BLaER1 treated with 17β-estradiol and CSF1 and Interleukin-3, amounts not matched to agents 10 nM and 100 nM (cell line): Measurements from ENCODE around the gene TMEM184A.
"Not testable (repeated sequence)": the region's sequence is repeated elsewhere in the genome, so short reads cannot be mapped to it uniquely, and the experiment has no call there.

ENCODE experiments used
- H3K27ac ChIP-seq, 11 experiments: shearing (Covaris generic); formaldehyde crosslinking; 2 replicates each; pipeline ENCODE4 v1.8.1; 2022
- H3K27me3 ChIP-seq, 11 experiments: shearing (Covaris generic); formaldehyde crosslinking; 2 replicates each; pipeline ENCODE4 v1.8.1; 2022
- H3K36me3 ChIP-seq, 11 experiments: shearing (Covaris generic); formaldehyde crosslinking; 2 replicates each; pipeline ENCODE4 v1.8.1; 2022
- H3K4me1 ChIP-seq, 10 experiments: shearing (Covaris generic); formaldehyde crosslinking; 2 replicates each; pipeline ENCODE4 v1.8.1; 2022
- H3K4me2 ChIP-seq, 11 experiments: shearing (Covaris generic); formaldehyde crosslinking; 2 replicates each; pipeline ENCODE4 v1.8.1; 2022
- H3K4me3 ChIP-seq, 10 experiments: shearing (Covaris generic); formaldehyde crosslinking; 2 replicates each; pipeline ENCODE4 v1.8.1; 2022
- H3K9ac ChIP-seq, 11 experiments: shearing (Covaris generic); formaldehyde crosslinking; 2 replicates each; pipeline ENCODE4 v1.8.1; 2022
- H3K9me3 ChIP-seq, 11 experiments: shearing (Covaris generic); formaldehyde crosslinking; replicated peaks in 1 of 11; 2 replicates each; pipeline ENCODE4 v1.8.1; 2022
- H4K20me1 ChIP-seq, 11 experiments: shearing (Covaris generic); formaldehyde crosslinking; 2 replicates each; pipeline ENCODE4 v1.8.1; 2022
- Cebpa-rat ChIP-seq, 11 experiments: shearing (Covaris generic); IDR thresholded peaks; 2 replicates each; pipeline ENCODE4 v1.8.1; 2022

The TMEM184A gene

DNA sequence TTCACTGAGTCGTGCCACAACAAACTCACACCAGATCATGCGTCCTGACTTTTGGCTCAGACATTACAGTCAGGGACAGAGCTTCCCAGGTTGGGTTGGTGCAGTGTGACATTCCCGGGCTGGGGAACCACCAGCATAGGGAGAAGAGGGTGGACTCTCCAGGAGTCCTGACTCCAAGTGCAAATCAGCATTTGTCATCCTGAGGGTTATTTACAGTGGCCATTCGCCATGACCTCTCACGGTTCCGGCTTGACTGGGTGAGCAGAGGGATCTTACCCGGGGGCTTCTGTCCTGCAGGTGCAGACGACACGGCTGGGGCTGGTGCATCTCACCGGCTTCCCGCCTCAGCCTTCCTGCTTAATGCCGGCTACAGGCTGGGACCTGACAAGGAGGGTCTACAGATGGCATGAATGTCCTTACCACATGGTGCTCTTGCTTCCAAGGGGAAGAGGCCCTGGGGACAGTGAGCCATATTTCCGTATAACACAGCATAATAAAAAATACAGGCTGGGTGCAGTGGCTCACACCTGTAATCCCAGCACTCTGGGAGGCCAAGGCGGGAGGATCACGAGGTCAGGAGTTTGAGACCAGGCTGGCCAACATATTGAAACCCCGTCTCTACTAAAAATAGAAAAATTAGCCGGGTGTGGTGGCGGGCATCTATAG is 39.3 kb downstream of the TMEM184A start:
- peak overlapping the region in 9 of 11 experiments; percentile 87 to 99 (median 95); a peak in 18 of 22 replicates for H3K4me2 ChIP-seq
- TF ChIP-seq Cebpa-rat (IDR thresholded peaks at IDR 0.05) = no peak
- peaks cover 16 to 31% (median 19%) of the 10 kb centered on the region in 11 experiments for H3K9me3 ChIP-seq
- no peaks in the 10 kb centered on the region for H4K20me1 ChIP-seq
- peaks cover 42 to 62% (median 54%) of the 10 kb centered on the region in 10 experiments for H3K4me1 ChIP-seq
- H3K27ac ChIP-seq = peak overlapping the region in 5 of 11 experiments; percentile 13 to 100 (median 100); a peak in 6 of 22 replicates
- H3K27me3 ChIP-seq = no peaks in the 10 kb centered on the region
- H3K9ac ChIP-seq = peak overlapping the region in 3 of 11 experiments; percentile 13 to 96 (median 21); a peak in 2 of 22 replicates
- peaks cover 0 to 16% (median 0%) of the 10 kb centered on the region in 11 experiments; a peak in 4 of 22 replicates for H3K36me3 ChIP-seq
- H3K4me3 ChIP-seq = no peak overlapping the region

DNA sequence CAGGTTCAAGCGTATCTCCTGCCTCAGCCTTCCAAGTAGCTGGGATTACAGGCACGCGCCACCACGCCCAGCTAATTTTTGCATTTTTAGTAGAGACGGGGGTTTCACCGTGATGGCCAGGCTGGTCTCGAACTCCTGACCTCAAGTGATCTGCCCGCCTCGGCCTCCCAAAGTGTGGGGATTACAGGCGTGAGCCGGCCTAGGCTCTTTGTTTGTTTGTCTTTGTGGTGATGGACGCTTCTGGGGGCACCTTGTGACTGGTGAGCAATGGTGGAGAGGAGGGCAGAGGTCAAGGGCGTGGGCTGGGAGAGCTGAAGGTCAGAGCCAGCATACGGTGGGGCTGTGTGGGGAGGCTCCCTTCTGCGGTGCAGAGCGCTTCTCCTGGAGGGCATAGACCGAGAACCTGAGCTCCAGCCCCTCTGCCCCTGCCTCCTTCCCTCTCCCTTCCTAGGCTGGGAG is 40.5 kb downstream of the TMEM184A start:
- Histone ChIP-seq H3K4me1 (peaks cover 53 to 69% (median 65%) of the 10 kb centered on the region in 10 experiments), H3K36me3 (peaks cover 0 to 16% (median 0%) of the 10 kb centered on the region in 11 experiments; a peak in 4 of 22 replicates), H3K9me3 (peaks cover 16 to 30% (median 19%) of the 10 kb centered on the region in 11 experiments), H3K4me2 (peak overlapping the region; percentile 87 to 99 (median 95); a peak in 21 of 22 replicates), H3K9ac (peak overlapping the region in 8 of 11 experiments; percentile 2 to 97 (median 63); a peak in 11 of 22 replicates), H3K27ac (peak overlapping the region in 8 of 11 experiments; percentile 22 to 100 (median 99); a peak in 16 of 22 replicates)
- not testable (repeated sequence) for H4K20me1 ChIP-seq, H3K27me3 ChIP-seq, H3K4me3 ChIP-seq

DNA sequence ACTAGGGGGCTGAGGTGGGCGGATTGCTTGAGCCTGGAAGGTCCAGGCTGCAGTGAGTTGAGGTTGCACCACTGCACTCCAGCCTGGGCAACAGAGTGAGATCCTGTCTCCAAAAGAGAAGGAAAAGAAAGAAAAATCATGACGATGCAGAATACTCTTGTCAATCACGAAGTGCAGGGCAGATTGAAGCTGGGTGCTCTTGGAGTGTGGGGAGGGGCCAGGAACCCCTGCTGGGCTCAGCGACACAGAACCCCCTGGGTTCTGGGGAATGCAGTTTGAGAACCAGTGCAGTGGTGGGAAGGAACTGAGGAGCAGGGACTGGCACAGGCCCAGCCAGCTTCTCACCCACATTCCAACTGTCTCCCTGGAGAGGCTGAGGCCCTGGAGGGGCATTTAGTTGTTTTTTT is 41.0 kb downstream of the TMEM184A start:
- TF ChIP-seq Cebpa-rat (IDR thresholded peaks at IDR 0.05) = no peak
- peak overlapping the region in 8 of 11 experiments; percentile 22 to 100 (median 99); a peak in 14 of 22 replicates for H3K27ac ChIP-seq
- H3K4me3 ChIP-seq = no peak overlapping the region
- peak overlapping the region in 6 of 11 experiments; percentile 2 to 97 (median 96); a peak in 9 of 22 replicates for H3K9ac ChIP-seq
- H3K27me3 ChIP-seq = no peaks in the 10 kb centered on the region
- peaks cover 57 to 74% (median 71%) of the 10 kb centered on the region in 10 experiments for H3K4me1 ChIP-seq
- peaks cover 16 to 26% (median 19%) of the 10 kb centered on the region in 11 experiments for H3K9me3 ChIP-seq
- no peaks in the 10 kb centered on the region for H4K20me1 ChIP-seq
- H3K4me2 ChIP-seq = peak overlapping the region; percentile 87 to 99 (median 95)
- peaks cover 0 to 15% (median 0%) of the 10 kb centered on the region in 11 experiments; a peak in 4 of 22 replicates for H3K36me3 ChIP-seq

DNA sequence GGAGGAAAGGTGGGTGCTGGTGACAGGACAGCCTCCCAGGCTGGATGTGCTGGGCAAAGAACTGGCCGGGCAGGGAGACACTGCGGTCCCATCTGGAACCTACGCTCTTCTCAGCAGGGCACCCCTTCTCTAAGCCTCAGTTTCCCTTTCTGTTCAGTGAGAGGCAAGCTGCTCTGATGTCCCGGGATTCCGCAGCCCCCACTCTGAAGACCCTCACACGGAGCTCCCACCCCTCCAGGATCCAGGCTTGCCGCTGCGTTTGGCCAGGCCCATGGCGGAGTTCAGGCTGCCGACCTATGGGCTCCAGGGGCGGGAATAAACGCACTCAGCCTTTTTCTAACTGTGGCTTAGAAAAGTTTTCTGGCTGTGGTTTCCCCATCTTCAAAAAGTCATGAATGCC is 41.6 kb downstream of the TMEM184A start:
- TF ChIP-seq Cebpa-rat (IDR thresholded peaks at IDR 0.05) = no peak
- Histone ChIP-seq H3K4me1 (peaks cover 57 to 80% (median 77%) of the 10 kb centered on the region in 10 experiments), H3K27ac (peak overlapping the region; percentile 84 to 100 (median 99); a peak in 20 of 22 replicates)

DNA sequence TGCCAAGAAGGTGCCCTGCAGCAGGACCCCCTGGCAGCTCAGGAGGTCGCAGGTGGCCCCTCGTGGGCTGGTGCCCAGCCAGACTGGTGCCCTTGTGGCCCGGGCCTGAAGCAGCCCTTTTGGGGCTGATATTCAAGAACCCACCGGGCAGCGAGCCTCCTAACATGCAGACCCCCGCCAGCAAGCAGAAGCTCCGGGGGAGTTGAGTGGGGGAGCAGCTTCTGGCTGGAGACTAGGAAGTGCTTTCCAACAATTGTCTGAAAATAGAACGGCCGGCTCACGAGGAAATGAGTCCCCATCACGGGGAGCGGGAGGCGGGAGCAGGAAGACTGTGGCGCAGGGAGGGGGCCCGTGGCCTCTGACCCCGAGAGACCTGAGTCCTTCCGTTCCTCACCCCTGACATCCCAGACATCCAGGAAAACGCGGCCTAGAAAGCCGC is 42.3 kb downstream of the TMEM184A start:
- H3K27me3 ChIP-seq = no peaks in the 10 kb centered on the region
- H3K4me1 ChIP-seq = peaks cover 57 to 87% (median 84%) of the 10 kb centered on the region in 10 experiments
- H3K9me3 ChIP-seq = peaks cover 4 to 13% (median 6%) of the 10 kb centered on the region in 11 experiments; a peak in 21 of 22 replicates
- peak overlapping the region in 9 of 10 experiments; percentile 17 to 60 (median 39); a peak in 15 of 20 replicates for H3K4me3 ChIP-seq
- no peak for TF ChIP-seq Cebpa-rat (IDR thresholded peaks at IDR 0.05)
- H3K4me2 ChIP-seq = peak overlapping the region; percentile 87 to 99 (median 95)
- H3K9ac ChIP-seq = peak overlapping the region; percentile 76 to 97 (median 89)
- H3K27ac ChIP-seq = peak overlapping the region; percentile 84 to 100 (median 99)
- H3K36me3 ChIP-seq = peaks cover 0 to 4% (median 0%) of the 10 kb centered on the region in 11 experiments; a peak in 4 of 22 replicates
- H4K20me1 ChIP-seq = no peaks in the 10 kb centered on the region

More for the DNA sequence above, 41.6 kb downstream of the TMEM184A start:
- Histone ChIP-seq H3K9me3 (peaks cover 11 to 20% (median 14%) of the 10 kb centered on the region in 11 experiments), H3K4me2 (peak overlapping the region; percentile 87 to 99 (median 95)), H3K36me3 (peaks cover 0 to 10% (median 0%) of the 10 kb centered on the region in 11 experiments; a peak in 4 of 22 replicates), H3K9ac (peak overlapping the region in 10 of 11 experiments; percentile 76 to 97 (median 90); a peak in 18 of 22 replicates), H3K4me3 (peak overlapping the region in 2 of 10 experiments; percentile 39 to 53; a peak in 2 of 20 replicates), H3K27me3 (no peaks in the 10 kb centered on the region), H4K20me1 (no peaks in the 10 kb centered on the region)

DNA sequence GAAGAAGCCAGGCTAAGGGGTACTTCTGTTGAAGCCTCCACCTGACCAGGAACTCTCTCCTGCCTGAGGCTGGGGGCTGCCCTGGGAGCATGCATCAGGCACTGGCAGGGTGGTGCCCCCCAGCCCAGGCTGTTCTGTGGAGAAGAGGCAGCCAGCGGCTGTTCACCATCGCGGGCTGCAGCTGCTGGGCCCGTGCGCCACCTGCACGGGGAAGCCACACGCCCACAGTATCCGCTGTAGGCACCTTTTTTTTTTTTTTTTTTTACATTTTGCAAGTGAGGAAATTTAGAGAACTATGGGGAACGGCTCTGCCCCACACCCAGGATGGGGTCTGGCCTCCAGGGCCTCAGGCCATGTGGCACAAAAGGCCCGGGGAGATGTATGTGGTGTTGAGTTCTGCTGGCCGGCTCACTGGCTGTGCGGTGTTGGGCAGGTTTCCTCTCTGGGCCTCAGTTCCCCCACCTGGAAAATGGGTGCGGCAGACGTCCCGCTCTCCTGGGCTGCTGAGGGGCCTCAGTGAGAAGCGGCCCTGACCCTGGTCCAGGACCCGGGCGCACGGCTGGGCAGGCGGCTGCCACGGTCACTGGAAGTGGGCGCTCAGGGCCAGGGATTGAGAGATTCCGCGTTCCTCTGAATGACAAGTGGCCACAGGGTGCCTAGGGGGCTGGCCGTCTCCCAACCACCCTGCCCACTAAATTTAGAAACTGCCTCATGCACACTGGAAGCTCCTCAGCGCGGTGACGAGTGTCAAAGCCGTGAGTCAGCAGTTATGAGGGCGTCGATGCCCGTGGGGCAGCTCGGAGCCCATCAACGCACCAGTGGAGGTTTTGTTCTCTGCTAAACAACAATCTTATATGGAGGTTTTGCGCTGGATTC is 43.0 kb downstream of the TMEM184A start:
- H3K27me3 ChIP-seq = no peaks in the 10 kb centered on the region
- no peaks in the 10 kb centered on the region for H3K36me3 ChIP-seq
- peaks cover 59 to 94% (median 91%) of the 10 kb centered on the region in 10 experiments for H3K4me1 ChIP-seq
- no peak; a peak in 1 of 22 replicates for TF ChIP-seq Cebpa-rat (IDR thresholded peaks at IDR 0.05)
- H4K20me1 ChIP-seq = no peaks in the 10 kb centered on the region
- H3K9me3 ChIP-seq = peaks cover 0 to 6% (median 0%) of the 10 kb centered on the region in 11 experiments; a peak in 6 of 22 replicates
- peak overlapping the region in 9 of 10 experiments; percentile 17 to 60 (median 39); a peak in 15 of 20 replicates for H3K4me3 ChIP-seq
- H3K27ac ChIP-seq = peak overlapping the region; percentile 84 to 100 (median 99)
- peak overlapping the region; percentile 76 to 97 (median 89) for H3K9ac ChIP-seq
- peak overlapping the region; percentile 87 to 99 (median 95) for H3K4me2 ChIP-seq

DNA sequence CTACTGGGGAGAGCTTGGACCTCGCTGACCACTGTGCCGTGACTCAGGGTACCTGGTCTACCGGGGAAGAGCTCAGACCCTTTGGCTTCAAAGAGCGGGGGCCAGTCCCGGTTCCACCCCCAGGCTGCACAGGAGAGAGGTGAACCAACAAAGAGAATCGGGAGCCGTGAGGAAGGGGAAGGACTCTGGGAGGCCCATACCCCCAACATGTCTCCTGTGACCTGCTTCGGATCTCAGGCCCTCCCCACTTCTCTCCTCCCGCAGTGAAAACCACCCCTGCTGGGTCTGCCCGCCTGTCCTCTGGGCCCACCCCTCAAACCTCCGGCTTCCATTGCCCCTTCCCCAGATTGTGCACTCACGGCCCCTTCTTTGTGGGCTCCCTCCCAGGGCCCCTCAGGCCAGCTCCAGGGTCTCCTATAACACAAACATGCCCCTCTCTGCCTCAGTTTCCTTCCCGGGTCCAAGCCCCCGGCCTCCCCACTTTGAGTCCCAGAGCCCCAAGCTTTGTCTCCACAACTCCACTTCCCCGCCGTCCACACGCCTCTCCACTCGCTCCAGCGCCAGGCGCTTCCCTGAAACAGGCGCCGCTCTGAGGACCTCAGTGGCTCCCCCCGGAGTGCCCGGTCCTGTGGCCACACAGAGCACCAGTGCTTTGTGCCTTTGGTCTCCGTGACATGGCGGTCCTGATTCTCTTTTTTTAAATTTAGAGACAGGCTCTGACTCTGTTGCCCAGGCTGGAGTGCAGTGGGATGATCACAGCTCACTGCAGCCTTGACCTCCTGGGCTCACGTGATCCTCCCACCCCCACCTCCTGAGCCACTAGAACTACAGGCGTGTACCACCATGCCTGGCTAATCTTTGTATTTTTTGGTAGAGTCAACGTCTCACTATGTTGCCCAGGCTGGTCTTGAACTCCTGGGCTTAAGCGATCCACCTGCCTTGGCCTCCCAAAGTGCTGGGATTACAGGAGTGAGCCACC is 44.3 kb downstream of the TMEM184A start:
- Histone ChIP-seq H3K4me3 (peak overlapping the region in 8 of 10 experiments; percentile 20 to 53 (median 48); a peak in 13 of 20 replicates), H3K9me3 (no peaks in the 10 kb centered on the region), H4K20me1 (no peaks in the 10 kb centered on the region), H3K27ac (peak overlapping the region; percentile 70 to 100 (median 99); a peak in 21 of 22 replicates), H3K4me2 (peak overlapping the region; percentile 87 to 99 (median 95)), H3K27me3 (no peaks in the 10 kb centered on the region), H3K9ac (peak overlapping the region; percentile 57 to 97 (median 89); a peak in 21 of 22 replicates), H3K36me3 (no peaks in the 10 kb centered on the region), H3K4me1 (peaks cover 67 to 100% (median 99%) of the 10 kb centered on the region in 10 experiments)
- TF ChIP-seq Cebpa-rat (IDR thresholded peaks at IDR 0.05) = no peak
